ENCODE results near the gene PODXL. TPM values are rescaled to one million over a fixed set of nuclear protein-coding genes. Genes with fewer than 3 reads are reported as not detected.

The PODXL gene
- polyA plus RNA-seq, 1 donor (not counting 4 experiments of a cell fraction or from before 2014, with no cell fraction given): 0.08 TPM

- Histone ChIP-seq H3K9me1 (ENCODE audit: control insufficient read depth, extremely low read depth, insufficient read depth, low read length) (peaks cover 3% of the 10 kb centered on the region), H3K9me3 (ENCODE audit: control insufficient read depth, low read depth, low read length) (no peaks in the 10 kb centered on the region), H3K4me3 (ENCODE audit: control insufficient read depth in 2 of 3, extremely low read depth in 1 of 3, insufficient read depth in 2 of 3, low read depth in 1 of 3, low read length in 3 of 3) (no peak overlapping the region), H3K4me2 (ENCODE audit: control insufficient read depth, extremely low read depth, insufficient read depth, low read depth, low read length) (no peak overlapping the region), H3K9ac (ENCODE audit: control insufficient read depth, extremely low read depth, insufficient read depth, low read length) (no peak overlapping the region), H3K79me2 (ENCODE audit: control insufficient read depth, insufficient read depth, low read length) (no peaks in the 10 kb centered on the region), H4K20me1 (ENCODE audit: control insufficient read depth, extremely low read depth, insufficient read depth, low read length) (no peaks in the 10 kb centered on the region), H3K27ac (ENCODE audit: control insufficient read depth, insufficient read depth, low read length) (no peak overlapping the region), H3K4me1 (ENCODE audit: control insufficient read depth, extremely low read depth, insufficient read depth, low read length) (peaks cover 15% of the 10 kb centered on the region), H3K27me3 (ENCODE audit: control insufficient read depth, extremely low read depth, insufficient read depth, low read length) (peaks cover 5% of the 10 kb centered on the region), H3K36me3 (ENCODE audit: control insufficient read depth in 2 of 2, extremely low read depth in 1 of 2, insufficient read depth in 2 of 2, low read length in 2 of 2) (no peaks in the 10 kb centered on the region), H2AFZ (ENCODE audit: control insufficient read depth, low read length) (no peak overlapping the region)
- dilution Hi-C loops (cut with MboI; ENCODE audit: extremely low pct_ligation_motif_present, low sequenced_read_pairs): no loop called here
- no peak for DNase-seq (ENCODE audit: low read depth, low spot score)
- FAIRE-seq: peak; percentile 13
- no peak for TF ChIP-seq EZH2 (IDR thresholded peaks at IDR 0.05; ENCODE audit: low read length)
- no peak for TF ChIP-seq CTCF (optimal IDR thresholded peaks at IDR 0.05 in 1 of 3, IDR thresholded peaks at IDR 0.05 in 1 of 3, conservative IDR thresholded peaks at IDR 0.05 in 1 of 3; ENCODE audit: extremely low read depth in 1 of 3, insufficient read depth in 2 of 3, low read length in 3 of 3)
These were observed 46.6 kb upstream of the PODXL start for GRCh38 chr7:131602994-131603372.

DNA sequence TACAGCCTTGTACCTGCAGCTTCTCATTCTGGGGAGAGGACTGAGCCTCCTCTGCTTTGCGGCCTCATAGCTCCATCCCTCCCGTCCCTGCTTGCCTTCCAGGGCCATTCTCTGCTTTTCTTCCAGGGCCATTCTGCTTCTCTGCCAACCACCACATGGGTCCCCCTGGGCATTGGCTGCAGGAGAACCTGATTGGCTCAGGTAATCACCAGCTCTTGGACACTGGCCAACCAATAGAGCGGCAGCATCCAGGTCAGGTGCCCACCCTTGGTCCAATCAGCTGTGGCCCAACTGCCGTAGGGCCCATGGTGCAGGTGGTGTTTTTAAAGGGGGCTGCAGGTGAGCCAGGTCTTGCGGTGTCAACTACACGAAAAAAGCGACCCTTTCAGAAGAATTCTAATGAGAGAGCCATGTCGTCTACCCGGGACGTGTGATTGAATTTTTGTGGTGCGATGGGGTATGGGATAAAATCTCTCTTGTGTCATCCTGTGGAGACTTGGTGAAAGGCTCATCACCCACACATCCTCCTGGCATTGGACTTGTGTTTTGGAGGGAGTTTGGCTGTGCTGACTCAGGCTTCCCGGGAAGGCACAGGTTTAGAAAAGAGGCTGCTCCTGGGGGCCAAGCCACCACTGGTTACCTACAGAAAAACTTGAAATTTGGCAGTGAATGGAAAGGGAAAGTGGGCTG lies 46.0 kb upstream of the PODXL start:
- dilution Hi-C loops (cut with MboI; ENCODE audit: extremely low pct_ligation_motif_present, low sequenced_read_pairs): no loop called here
- Histone ChIP-seq H4K20me1 (ENCODE audit: control insufficient read depth, extremely low read depth, insufficient read depth, low read length) (no peaks in the 10 kb centered on the region), H3K9me3 (ENCODE audit: control insufficient read depth, low read depth, low read length) (no peaks in the 10 kb centered on the region), H3K4me3 (ENCODE audit: control insufficient read depth in 2 of 3, extremely low read depth in 1 of 3, insufficient read depth in 2 of 3, low read depth in 1 of 3, low read length in 3 of 3) (no peak overlapping the region), H3K9ac (ENCODE audit: control insufficient read depth, extremely low read depth, insufficient read depth, low read length) (no peak overlapping the region), H2AFZ (ENCODE audit: control insufficient read depth, low read length) (no peak overlapping the region), H3K9me1 (ENCODE audit: control insufficient read depth, extremely low read depth, insufficient read depth, low read length) (peaks cover 3% of the 10 kb centered on the region), H3K4me1 (ENCODE audit: control insufficient read depth, extremely low read depth, insufficient read depth, low read length) (peaks cover 15% of the 10 kb centered on the region), H3K36me3 (ENCODE audit: control insufficient read depth in 2 of 2, extremely low read depth in 1 of 2, insufficient read depth in 2 of 2, low read length in 2 of 2) (no peaks in the 10 kb centered on the region), H3K27ac (ENCODE audit: control insufficient read depth, insufficient read depth, low read length) (no peak overlapping the region), H3K4me2 (ENCODE audit: control insufficient read depth, extremely low read depth, insufficient read depth, low read depth, low read length) (no peak overlapping the region), H3K27me3 (ENCODE audit: control insufficient read depth, extremely low read depth, insufficient read depth, low read length) (no peaks in the 10 kb centered on the region), H3K79me2 (ENCODE audit: control insufficient read depth, insufficient read depth, low read length) (no peaks in the 10 kb centered on the region)
- TF ChIP-seq EZH2 (IDR thresholded peaks at IDR 0.05; ENCODE audit: low read length): no peak
- TF ChIP-seq CTCF (optimal IDR thresholded peaks at IDR 0.05 in 1 of 3, IDR thresholded peaks at IDR 0.05 in 1 of 3, conservative IDR thresholded peaks at IDR 0.05 in 1 of 3; ENCODE audit: extremely low read depth in 1 of 3, insufficient read depth in 2 of 3, low read length in 3 of 3): no peak
- FAIRE-seq (no peak), DNase-seq (ENCODE audit: low read depth, low spot score) (no peak)

Data from keratinocyte (primary cell).